PC-3 (cell line): ENCODE results near the gene SUSD4.

Experiments
- CTCF ChIP-seq: fragments of 300-600 bp; sonication (generic); conservative IDR thresholded peaks from 2 replicates; pipeline ENCODE4 v1.5.1; 2017; ENCODE audit warnings: antibody characterized with exemption, low read depth, mild to moderate bottlenecking, low read length
- EZH2 ChIP-seq: fragments of 300-600 bp; sonication (generic); IDR thresholded peaks from one replicate; pipeline ENCODE4 v1.6.1; 2017; ENCODE audit warnings: antibody characterized with exemption, mild to moderate bottlenecking, low read length; ENCODE audit not compliant: unreplicated experiment
- EZH2phosphoT487 ChIP-seq: fragments of 300-600 bp; sonication (generic); IDR thresholded peaks from 2 replicates; pipeline ENCODE4 v1.6.1; 2018; ENCODE audit warnings: mild to moderate bottlenecking, antibody characterized with exemption, low read length, borderline replicate concordance

- TF ChIP-seq CTCF (no peak), EZH2phosphoT487 (no peak), EZH2 (no peak)
Observed at GRCh38 chr1:223299553-223299952, 64.4 kb downstream of the SUSD4 start.
